Nephron progenitor cell (in vitro differentiated cells): ENCODE results near the gene TOMM40L.

ENCODE experiments used
- DNase-seq: peaks from one replicate; pipeline ENCODE4 v3.0.0; 2021
- H3K27ac Mint-ChIP-seq: 2 replicates; pipeline ENCODE4 v1.8.0; 2021; ENCODE audit warnings: mild to moderate bottlenecking, moderate library complexity, mixed read lengths
- H3K27me3 Mint-ChIP-seq: 2 replicates; pipeline ENCODE4 v1.8.0; 2021; ENCODE audit warnings: mild to moderate bottlenecking, low read depth, mixed read lengths; ENCODE audit not compliant: poor library complexity
- H3K36me3 Mint-ChIP-seq: 2 replicates; pipeline ENCODE4 v1.8.0; 2021; ENCODE audit warnings: low read depth, mixed read lengths
- H3K4me1 Mint-ChIP-seq: 2 replicates; pipeline ENCODE4 v1.8.0; 2021; ENCODE audit warnings: mixed read lengths
- H3K4me3 Mint-ChIP-seq: 2 replicates; pipeline ENCODE4 v1.8.0; 2021; ENCODE audit warnings: mild to moderate bottlenecking, moderate library complexity, mixed read lengths
- H3K9me3 Mint-ChIP-seq: 2 replicates; pipeline ENCODE4 v1.8.0; 2021; ENCODE audit warnings: mild to moderate bottlenecking, moderate library complexity, mixed read lengths
- TF ChIP-seq, protein P1 (sequence below): fragments of 200-600 bp; sonication (generic); IDR thresholded peaks from 2 replicates; pipeline ENCODE4 v1.5.0; 2021; ENCODE audit warnings: antibody characterized with exemption

The TOMM40L gene

DNA sequence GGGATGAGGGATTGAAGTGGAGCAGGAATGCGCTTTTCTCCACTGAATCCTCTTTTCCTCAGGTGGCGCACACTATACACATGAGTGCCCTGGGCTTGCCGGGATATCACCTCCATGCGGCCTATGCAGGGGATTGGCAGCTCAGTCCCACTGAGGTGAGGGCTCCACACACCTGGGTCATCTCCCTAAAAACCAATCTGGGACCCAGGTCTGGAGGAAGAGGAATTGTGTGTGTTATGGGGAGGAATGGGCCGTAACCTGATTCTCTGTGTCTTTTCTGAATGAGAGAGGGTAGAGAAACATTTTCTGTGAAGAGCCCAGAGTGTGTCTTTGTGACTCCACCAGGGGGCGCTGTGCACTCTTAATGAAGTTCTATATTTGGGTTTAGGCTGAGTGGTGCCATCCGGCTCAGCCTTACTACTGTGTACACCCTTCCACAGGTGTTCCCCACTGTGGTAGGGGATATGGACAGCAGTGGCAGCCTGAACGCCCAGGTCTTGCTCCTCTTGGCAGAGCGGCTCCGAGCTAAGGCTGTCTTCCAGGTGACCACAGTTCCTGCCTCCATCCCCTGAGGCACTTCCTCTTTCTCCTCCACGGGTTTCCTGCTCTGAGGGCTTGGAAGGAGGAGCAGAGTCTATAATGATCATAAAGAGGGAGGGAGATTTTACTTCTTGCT lies 1.5 kb downstream of the TOMM40L start:
- no peak overlapping the region for H3K27ac Mint-ChIP-seq
- H3K27me3 Mint-ChIP-seq, result peaks cover 10% of the 10 kb centered on the region
- TF ChIP-seq, protein P1, sequence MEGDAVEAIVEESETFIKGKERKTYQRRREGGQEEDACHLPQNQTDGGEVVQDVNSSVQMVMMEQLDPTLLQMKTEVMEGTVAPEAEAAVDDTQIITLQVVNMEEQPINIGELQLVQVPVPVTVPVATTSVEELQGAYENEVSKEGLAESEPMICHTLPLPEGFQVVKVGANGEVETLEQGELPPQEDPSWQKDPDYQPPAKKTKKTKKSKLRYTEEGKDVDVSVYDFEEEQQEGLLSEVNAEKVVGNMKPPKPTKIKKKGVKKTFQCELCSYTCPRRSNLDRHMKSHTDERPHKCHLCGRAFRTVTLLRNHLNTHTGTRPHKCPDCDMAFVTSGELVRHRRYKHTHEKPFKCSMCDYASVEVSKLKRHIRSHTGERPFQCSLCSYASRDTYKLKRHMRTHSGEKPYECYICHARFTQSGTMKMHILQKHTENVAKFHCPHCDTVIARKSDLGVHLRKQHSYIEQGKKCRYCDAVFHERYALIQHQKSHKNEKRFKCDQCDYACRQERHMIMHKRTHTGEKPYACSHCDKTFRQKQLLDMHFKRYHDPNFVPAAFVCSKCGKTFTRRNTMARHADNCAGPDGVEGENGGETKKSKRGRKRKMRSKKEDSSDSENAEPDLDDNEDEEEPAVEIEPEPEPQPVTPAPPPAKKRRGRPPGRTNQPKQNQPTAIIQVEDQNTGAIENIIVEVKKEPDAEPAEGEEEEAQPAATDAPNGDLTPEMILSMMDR, result peak; percentile 82
- H3K4me1 Mint-ChIP-seq, result peaks cover 41% of the 10 kb centered on the region
- DNase-seq, result peak; percentile 90
- H3K9me3 Mint-ChIP-seq, result no peaks in the 10 kb centered on the region
- H3K36me3 Mint-ChIP-seq, result peaks cover 11% of the 10 kb centered on the region
- peak overlapping the region; percentile 98 for H3K4me3 Mint-ChIP-seq

DNA sequence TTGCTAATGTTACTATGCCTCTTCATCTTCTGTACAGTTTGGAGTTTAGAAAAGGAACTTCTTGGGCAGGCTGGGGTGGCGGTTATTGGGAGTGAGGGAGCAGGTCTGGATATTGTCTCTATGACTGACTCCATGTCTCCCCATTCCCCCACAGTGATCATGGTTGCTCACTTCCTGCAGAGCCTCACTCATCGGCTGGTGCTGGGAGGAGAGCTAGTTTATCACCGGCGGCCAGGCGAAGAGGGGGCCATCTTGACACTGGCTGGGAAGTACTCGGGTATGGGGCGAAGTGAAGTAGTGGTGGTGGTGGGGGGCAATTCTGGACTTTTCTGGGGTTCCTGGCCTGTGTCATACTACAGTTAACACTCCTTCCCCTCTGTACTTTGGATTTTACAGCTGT lies 2.2 kb downstream of the TOMM40L start:
- Mint-ChIP-seq H3K36me3 (peaks cover 11% of the 10 kb centered on the region), H3K9me3 (no peaks in the 10 kb centered on the region), H3K4me3 (no peak overlapping the region), H3K27ac (no peak overlapping the region), H3K4me1 (peaks cover 41% of the 10 kb centered on the region), H3K27me3 (peaks cover 10% of the 10 kb centered on the region)
- no peak for DNase-seq
- TF ChIP-seq, protein P1, result no peak

DNA sequence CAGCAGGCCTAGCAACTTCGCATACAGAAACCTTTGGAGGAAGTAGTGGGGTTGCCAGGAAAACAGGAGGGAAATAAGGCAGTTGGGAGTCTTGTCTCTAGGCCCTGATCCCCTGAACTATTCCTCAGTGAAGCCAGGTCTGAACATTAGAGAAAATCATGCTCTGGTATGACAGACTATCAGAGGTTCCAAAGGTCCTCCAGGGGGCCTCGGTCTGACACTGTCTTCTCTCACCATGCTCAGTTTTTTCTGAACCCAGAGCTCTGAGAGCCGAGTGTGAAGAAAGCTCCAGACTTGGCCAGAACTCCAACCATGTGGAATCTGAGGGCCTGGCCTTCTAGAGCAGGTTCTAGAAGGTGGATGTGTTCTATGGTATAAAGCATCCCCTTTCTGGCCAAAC lies 4.0 kb downstream of the TOMM40L start:
- H3K4me3 Mint-ChIP-seq, result no peak overlapping the region
- no peak for DNase-seq
- H3K9me3 Mint-ChIP-seq, result no peaks in the 10 kb centered on the region
- H3K27ac Mint-ChIP-seq, result no peak overlapping the region
- peaks cover 32% of the 10 kb centered on the region for H3K4me1 Mint-ChIP-seq
- H3K27me3 Mint-ChIP-seq, result peaks cover 8% of the 10 kb centered on the region
- TF ChIP-seq, protein P1, result no peak
- peaks cover 11% of the 10 kb centered on the region for H3K36me3 Mint-ChIP-seq

DNA sequence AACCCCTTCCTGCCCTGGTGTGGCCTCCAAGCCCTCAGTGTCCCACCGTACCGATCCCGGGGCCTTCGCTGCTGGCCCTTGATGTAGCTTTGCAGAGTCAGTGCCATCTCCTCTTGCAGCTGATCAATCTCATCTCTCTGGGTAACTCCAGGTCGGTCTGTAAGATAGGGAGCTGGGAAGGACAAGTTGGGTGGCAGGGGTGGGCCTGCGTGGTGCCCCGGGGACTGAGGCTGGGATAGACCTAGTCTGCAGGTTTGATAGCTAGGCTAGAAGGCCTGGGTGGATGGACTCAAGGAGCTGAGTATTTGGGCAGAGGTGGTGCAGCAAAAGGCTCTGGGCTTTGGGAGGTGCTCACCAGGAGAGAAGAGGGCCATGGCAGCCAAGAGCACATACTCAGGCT lies 4.9 kb downstream of the TOMM40L start:
- no peak for DNase-seq
- TF ChIP-seq, protein P1, result no peak
- peaks cover 24% of the 10 kb centered on the region for H3K4me1 Mint-ChIP-seq

DNA sequence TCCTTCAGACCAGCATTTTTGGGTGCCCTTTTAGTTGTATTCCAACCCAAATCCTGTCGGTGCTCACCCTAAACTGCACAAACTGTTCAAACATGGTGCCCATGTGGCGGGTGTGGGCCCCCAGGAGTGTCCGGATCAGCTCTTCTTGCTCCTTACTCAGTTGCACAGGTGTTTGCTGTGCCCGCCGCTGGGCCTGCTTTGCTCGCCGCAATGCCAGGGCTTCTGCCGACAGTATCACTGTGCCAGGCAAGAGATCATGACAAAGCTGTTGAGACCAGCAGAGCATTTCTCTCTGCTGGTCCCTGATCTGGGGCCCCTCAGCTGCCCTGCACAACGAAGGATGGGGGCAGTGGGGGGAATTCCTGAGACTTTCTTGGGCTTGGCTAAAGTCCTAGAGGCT lies 7.2 kb downstream of the TOMM40L start:
- no peak for DNase-seq
- Mint-ChIP-seq H3K36me3 (peaks cover 11% of the 10 kb centered on the region), H3K27me3 (peaks cover 23% of the 10 kb centered on the region), H3K9me3 (no peaks in the 10 kb centered on the region), H3K27ac (no peak overlapping the region), H3K4me3 (no peak overlapping the region), H3K4me1 (peaks cover 5% of the 10 kb centered on the region)
- TF ChIP-seq, protein P1, result no peak

More for the DNA sequence above, 4.9 kb downstream of the TOMM40L start:
- no peak overlapping the region for H3K4me3 Mint-ChIP-seq
- H3K36me3 Mint-ChIP-seq, result peaks cover 11% of the 10 kb centered on the region
- no peaks in the 10 kb centered on the region for H3K9me3 Mint-ChIP-seq
- peaks cover 15% of the 10 kb centered on the region for H3K27me3 Mint-ChIP-seq
- no peak overlapping the region for H3K27ac Mint-ChIP-seq
